T-helper 2 cell (primary cell): Measurements from ENCODE around the gene LRRC8C.
"Not testable (repeated sequence)": the region's sequence is repeated elsewhere in the genome, so short reads cannot be mapped to it uniquely, and the experiment has no call there.

Experiments
- DNase-seq, 5 experiments: peaks; one replicate each; pipeline versions ENCODE4 v3.0.0 to v3.0.0-alpha.2; 2012 to 2022
- total RNA-seq, 2 donors: gene quantifications; one replicate each; lab custom pipeline; 2026; lab: John Stamatoyannopoulos, UW

Gene LRRC8C
- 112 to 129 reads per million in 2 donors for total RNA-seq

DNA sequence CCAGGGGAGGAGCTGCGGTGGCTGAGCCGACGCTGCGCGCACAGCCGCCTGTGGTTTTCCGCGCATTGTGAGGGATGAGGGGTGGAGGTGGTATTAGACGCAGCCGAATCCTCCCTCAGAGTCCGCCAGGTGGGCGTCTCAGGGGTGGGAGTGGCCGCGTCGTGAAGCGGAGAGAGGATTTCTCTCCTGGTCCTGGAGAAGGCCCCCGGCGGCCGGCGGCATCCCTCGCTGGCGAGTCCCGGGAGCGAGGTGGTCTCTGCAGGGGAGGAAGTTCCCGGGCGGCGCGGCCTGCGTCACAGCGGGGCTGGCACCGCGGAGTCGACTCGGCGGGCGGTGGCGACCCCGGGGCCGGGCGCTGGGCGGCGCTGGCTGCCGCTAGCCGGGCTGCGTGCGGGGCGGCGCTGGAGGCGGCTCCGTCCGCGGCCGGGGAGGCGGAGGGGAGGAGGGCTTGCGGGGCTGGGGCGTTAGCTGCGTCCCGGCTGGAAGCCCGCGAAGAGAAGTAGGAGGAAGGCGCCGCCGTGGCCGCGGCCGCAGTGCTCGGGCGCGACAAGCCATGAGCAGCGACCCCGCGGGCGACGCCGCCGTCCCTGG, at the start of gene LRRC8C:
LRRC8C (plus strand) TSS at position 464 of the 591 bp plus-strand sequence. CDS start 53,354 bp downstream, outside the sequence.
- DNase-seq, result peak; percentile 75 to 93 (median 84)

GRCh38 chr1:89584211-89584610, 48.7 kb upstream of the LRRC8C start:
- no peak for DNase-seq

GRCh38 chr1:89584781-89585180, 48.1 kb upstream of the LRRC8C start:
- no peak for DNase-seq

- no peak for DNase-seq
Observed at GRCh38 chr1:89587729-89588161, 45.2 kb upstream of the LRRC8C start.

GRCh38 chr1:89588480-89588879, 44.4 kb upstream of the LRRC8C start:
- DNase-seq, result no peak

GRCh38 chr1:89589515-89589914, 43.4 kb upstream of the LRRC8C start:
- peak in 1 of 5 experiments; percentile 32 for DNase-seq

GRCh38 chr1:89590341-89591080, 42.4 kb upstream of the LRRC8C start:
- no peak for DNase-seq

GRCh38 chr1:89592861-89593302, 40.0 kb upstream of the LRRC8C start:
- DNase-seq, result not testable (repeated sequence)

- DNase-seq, result no peak
Observed at GRCh38 chr1:89594096-89594740, 38.7 kb upstream of the LRRC8C start.

GRCh38 chr1:89596698-89597097, 36.2 kb upstream of the LRRC8C start:
- DNase-seq, result no peak

- DNase-seq, result peak in 1 of 5 experiments; percentile 16
Observed at GRCh38 chr1:89598450-89599331, 34.2 kb upstream of the LRRC8C start.

GRCh38 chr1:89599332-89599630, 33.6 kb upstream of the LRRC8C start:
- DNase-seq, result no peak

GRCh38 chr1:89600451-89601224, 32.3 kb upstream of the LRRC8C start:
- DNase-seq, result no peak

DNA sequence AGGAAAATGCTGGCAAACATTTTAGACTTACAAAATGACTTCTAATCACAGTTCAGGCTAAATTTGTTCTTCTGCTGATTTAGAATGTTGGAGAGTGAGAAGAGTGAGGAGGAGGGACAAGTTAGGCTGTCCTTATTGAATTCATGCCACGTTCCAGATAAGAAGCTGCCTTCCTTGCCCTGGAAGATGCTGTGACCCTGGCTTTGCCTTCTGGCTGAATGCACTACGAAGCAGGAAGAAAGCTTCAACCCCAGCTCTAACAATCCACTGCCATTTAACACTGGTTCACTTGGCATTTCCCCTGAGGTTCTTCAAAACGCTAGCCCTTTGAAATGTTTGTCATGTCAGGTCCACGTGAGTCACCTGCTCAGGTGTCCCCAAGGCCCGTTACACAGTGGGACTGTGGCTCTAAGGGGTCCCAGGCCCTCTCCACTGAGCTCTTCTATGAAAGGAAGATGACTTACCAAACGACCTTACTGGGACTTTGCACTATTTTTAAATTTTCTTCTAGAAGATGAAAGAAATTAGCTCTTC, 30.0 kb upstream of the LRRC8C start:
- DNase-seq, result no peak

GRCh38 chr1:89603651-89604413, 29.1 kb upstream of the LRRC8C start:
- peak in 2 of 5 experiments; percentile 29 to 68 for DNase-seq

GRCh38 chr1:89604414-89604735, 28.5 kb upstream of the LRRC8C start:
- peak in 1 of 5 experiments; percentile 53 for DNase-seq

- DNase-seq, result no peak
Observed at GRCh38 chr1:89605692-89606091, 27.2 kb upstream of the LRRC8C start.

DNA sequence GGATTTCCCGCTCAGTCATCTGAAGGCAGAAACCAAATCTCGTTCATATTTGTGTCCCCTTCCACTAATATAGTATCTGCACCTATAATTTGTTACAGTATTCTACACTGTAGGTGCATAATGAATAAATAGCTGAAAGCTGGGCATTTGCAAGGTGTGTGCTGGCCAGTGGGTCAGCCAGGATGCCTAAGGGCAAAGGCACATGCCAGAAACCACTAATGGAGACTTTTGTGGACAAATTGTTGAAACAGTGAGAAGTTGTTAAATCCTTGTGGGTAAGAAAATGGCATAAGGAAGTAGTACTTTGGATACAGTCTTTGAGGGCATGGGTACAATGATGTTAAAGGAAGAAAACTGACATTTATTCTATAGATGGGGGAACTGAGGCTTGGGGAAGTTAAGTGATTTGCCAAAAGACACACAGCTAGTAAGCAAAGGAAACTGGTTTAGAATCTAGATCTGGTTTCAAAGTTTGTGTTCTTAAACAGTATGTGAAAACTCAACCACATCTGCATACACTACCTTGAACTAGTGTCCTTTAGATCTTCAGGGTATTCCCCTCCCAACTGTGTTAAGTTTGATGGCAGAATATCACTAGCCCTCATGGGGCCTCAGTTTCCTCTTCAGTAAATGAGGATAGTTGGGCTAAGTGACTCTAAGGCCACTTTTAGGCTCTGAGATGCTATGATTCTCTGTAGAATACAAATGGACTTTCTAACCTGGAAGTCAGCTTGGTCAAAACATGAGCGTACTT, 26.5 kb upstream of the LRRC8C start:
- peak in 1 of 5 experiments; percentile 80 for DNase-seq

DNA sequence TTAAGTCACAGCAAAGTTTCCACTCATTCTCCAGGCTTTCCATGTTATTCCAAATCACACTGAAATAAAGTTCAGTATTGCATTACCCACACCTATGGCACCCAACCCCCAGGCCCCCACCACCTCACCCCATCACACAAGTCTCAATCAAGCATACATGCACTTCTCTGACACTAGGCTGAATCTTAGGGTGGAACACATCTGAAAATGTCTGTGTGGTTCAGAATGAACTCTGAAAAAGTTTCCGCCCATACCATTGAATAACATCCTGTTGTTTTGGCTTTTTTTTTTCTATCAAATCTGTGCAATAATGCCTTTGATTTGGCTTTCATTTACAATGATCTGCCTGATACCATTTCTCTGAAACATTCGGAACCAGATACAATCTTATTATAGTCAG, 25.8 kb upstream of the LRRC8C start:
- peak in 4 of 5 experiments; percentile 18 to 93 (median 42) for DNase-seq
